Loucy (cell line): Measurements from ENCODE around the gene EPHA6.

Experiments used
- H2AFZ ChIP-seq: fragments of 200-600 bp; sonication (generic); 2 replicates; pipeline ENCODE4 v1.6.0; 2016; ENCODE audit warnings: antibody characterized with exemption, mild to moderate bottlenecking, low read length, moderate library complexity
- H3F3A ChIP-seq: fragments of 200-600 bp; 2 replicates; pipeline ENCODE4 v1.6.0; 2016; ENCODE audit warnings: antibody characterized with exemption, low read depth, mild to moderate bottlenecking
- H3K27me3 ChIP-seq: fragments of 200-600 bp; sonication (generic); 2 replicates; pipeline ENCODE4 v1.6.1; 2014; ENCODE audit warnings: low read length, mild to moderate bottlenecking; ENCODE audit not compliant: insufficient read depth, poor library complexity, severe bottlenecking
- H3K36me3 ChIP-seq: fragments of 200-600 bp; sonication (generic); 2 replicates; pipeline ENCODE4 v1.6.1; 2016; ENCODE audit warnings: low read length; ENCODE audit not compliant: insufficient read depth
- H3K4me1 ChIP-seq: fragments of 200-600 bp; sonication (generic); 2 replicates; pipeline ENCODE4 v1.5.1; 2014; ENCODE audit warnings: low read length, mild to moderate bottlenecking; ENCODE audit not compliant: insufficient read depth, poor library complexity, severe bottlenecking
- H3K4me2 ChIP-seq: fragments of 200-600 bp; sonication (generic); 2 replicates; pipeline ENCODE4 v1.6.0; 2014; ENCODE audit warnings: antibody characterized with exemption, low read length, low read depth, mild to moderate bottlenecking; ENCODE audit not compliant: poor library complexity, severe bottlenecking
- H3K4me3 ChIP-seq: fragments of 200-600 bp; sonication (generic); 2 replicates; pipeline ENCODE4 v1.5.1; 2014; ENCODE audit warnings: low read length, mild to moderate bottlenecking, mixed read lengths; ENCODE audit not compliant: poor library complexity, severe bottlenecking
- H3K79me2 ChIP-seq: fragments of 200-600 bp; sonication (generic); 2 replicates; pipeline ENCODE4 v1.6.1; 2014; ENCODE audit warnings: low read length; ENCODE audit not compliant: insufficient read depth
- H3K9ac ChIP-seq: fragments of 200-600 bp; sonication (generic); 2 replicates; pipeline ENCODE4 v1.6.0; 2014; ENCODE audit warnings: mild to moderate bottlenecking, low read depth, low read length, moderate library complexity; ENCODE audit not compliant: poor library complexity, severe bottlenecking
- H3K9me2 ChIP-seq: fragments of 200-600 bp; sonication (generic); replicated peaks from 2 replicates; pipeline ENCODE4 v1.6.1; 2016; ENCODE audit warnings: low read depth, low read length, mixed read lengths
- H3K9me3 ChIP-seq: fragments of 200-600 bp; sonication (generic); 2 replicates; pipeline ENCODE4 v1.6.1; 2014; ENCODE audit warnings: mild to moderate bottlenecking, antibody characterized with exemption, low read length, low read depth; ENCODE audit not compliant: insufficient read depth
- H4K20me1 ChIP-seq: fragments of 200-600 bp; sonication (generic); 2 replicates; pipeline ENCODE4 v1.6.0; 2014; ENCODE audit warnings: antibody characterized with exemption, low read length, mild to moderate bottlenecking; ENCODE audit not compliant: insufficient read depth, poor library complexity, severe bottlenecking
- EZH2phosphoT487 ChIP-seq: fragments of 200-600 bp; IDR thresholded peaks from 2 replicates; pipeline ENCODE4 v1.6.1; 2018; ENCODE audit warnings: antibody characterized with exemption, mild to moderate bottlenecking, moderate library complexity, borderline replicate concordance
- TF ChIP-seq, protein P1 (sequence below): fragments of 200-600 bp; sonication (generic); conservative IDR thresholded peaks from 2 replicates; pipeline ENCODE4 v1.5.1; 2014; ENCODE audit warnings: mild to moderate bottlenecking, antibody characterized with exemption, low read length

EPHA6 gene

DNA sequence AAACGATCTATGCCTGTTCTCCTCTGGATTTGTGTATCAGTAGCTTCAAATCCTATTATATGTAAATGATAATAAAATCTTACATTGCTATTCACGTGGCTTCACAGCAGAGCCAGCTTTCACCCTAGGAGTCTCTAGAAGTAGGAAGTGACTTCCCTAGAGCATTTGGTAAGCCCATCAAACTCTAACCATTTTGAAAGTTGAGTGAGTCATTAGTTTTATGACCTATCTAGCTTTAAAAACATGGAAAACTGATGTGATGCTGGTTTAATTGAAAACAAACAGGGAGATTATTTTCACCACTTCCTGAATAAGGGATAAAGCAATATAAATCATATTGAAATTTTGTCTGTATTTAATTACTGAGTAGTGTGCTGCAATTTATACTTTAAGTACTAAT is 275.2 kb downstream of the EPHA6 start:
- Histone ChIP-seq H3K9me2 (no peaks in the 10 kb centered on the region), H3K9ac (no peak overlapping the region), H3F3A (no peaks in the 10 kb centered on the region), H2AFZ (no peak overlapping the region), H4K20me1 (no peaks in the 10 kb centered on the region), H3K79me2 (no peaks in the 10 kb centered on the region), H3K9me3 (no peaks in the 10 kb centered on the region), H3K27me3 (no peaks in the 10 kb centered on the region), H3K36me3 (no peaks in the 10 kb centered on the region), H3K4me2 (no peak overlapping the region), H3K4me1 (no peaks in the 10 kb centered on the region), H3K4me3 (no peak overlapping the region)
- no peak for TF ChIP-seq EZH2phosphoT487
- TF ChIP-seq, protein P1, sequence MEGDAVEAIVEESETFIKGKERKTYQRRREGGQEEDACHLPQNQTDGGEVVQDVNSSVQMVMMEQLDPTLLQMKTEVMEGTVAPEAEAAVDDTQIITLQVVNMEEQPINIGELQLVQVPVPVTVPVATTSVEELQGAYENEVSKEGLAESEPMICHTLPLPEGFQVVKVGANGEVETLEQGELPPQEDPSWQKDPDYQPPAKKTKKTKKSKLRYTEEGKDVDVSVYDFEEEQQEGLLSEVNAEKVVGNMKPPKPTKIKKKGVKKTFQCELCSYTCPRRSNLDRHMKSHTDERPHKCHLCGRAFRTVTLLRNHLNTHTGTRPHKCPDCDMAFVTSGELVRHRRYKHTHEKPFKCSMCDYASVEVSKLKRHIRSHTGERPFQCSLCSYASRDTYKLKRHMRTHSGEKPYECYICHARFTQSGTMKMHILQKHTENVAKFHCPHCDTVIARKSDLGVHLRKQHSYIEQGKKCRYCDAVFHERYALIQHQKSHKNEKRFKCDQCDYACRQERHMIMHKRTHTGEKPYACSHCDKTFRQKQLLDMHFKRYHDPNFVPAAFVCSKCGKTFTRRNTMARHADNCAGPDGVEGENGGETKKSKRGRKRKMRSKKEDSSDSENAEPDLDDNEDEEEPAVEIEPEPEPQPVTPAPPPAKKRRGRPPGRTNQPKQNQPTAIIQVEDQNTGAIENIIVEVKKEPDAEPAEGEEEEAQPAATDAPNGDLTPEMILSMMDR: no peak

DNA sequence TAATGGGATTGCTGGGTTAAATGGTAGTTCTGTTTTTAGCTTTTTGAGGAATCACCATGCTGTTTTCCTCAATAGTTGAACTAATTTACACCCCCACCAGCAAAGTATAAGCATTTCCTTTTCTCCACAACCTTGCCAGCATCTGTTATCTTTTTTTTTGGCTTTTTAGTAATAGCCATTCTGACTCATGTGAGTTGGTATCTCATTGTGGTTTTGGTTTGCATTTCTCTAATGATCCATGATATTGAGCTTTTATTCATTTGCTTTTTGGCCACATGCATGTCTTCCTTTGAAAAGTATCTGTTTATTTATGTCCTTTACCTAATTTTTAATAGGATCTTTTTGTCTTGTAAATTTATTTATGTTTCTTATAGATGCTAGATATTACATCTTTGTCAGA is 288.2 kb downstream of the EPHA6 start:
- no peaks in the 10 kb centered on the region for H3K9me3 ChIP-seq
- H3K27me3 ChIP-seq: no peaks in the 10 kb centered on the region
- no peak for TF ChIP-seq EZH2phosphoT487
- TF ChIP-seq, protein P1: no peak
- no peaks in the 10 kb centered on the region for H3K9me2 ChIP-seq
- H3K79me2 ChIP-seq: no peaks in the 10 kb centered on the region
- no peaks in the 10 kb centered on the region for H3K36me3 ChIP-seq
- H3K4me1 ChIP-seq: no peaks in the 10 kb centered on the region
- H3F3A ChIP-seq: no peaks in the 10 kb centered on the region
- no peak overlapping the region for H3K9ac ChIP-seq
- H4K20me1 ChIP-seq: no peaks in the 10 kb centered on the region
- H3K4me3 ChIP-seq: no peak overlapping the region
- H3K4me2 ChIP-seq: no peak overlapping the region
- H2AFZ ChIP-seq: no peak overlapping the region

DNA sequence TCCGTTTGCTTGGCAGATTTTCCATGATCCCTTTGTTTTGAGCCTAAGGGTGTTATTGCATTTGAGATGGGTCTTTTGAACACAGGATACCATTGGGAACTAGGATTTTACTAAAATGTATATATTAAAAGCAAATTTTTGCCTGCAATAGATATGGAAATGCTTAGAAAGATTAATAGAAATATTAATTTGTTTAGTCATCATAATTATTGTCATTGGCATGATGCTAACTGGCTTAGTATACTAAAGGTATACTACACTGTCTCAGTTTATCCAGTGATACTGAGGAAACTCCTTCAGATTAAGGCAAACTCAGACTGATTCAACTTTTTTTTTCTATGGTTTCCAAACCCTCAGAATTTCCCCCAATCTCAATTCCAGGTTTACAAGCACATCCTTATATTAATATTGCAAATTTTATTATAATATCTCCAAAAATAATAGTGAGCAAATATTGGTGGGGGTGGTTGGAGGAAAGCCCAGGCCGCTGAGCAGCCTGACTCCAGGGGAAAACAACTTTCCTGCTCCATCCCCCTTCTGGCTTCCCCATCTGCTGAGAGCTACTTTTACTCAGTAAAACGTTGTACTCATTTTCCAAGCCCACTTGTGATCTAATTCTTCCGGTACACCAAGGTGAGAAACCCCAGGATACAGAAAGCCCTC is 291.7 kb downstream of the EPHA6 start:
- Histone ChIP-seq H3K4me3 (no peak overlapping the region), H3K79me2 (no peaks in the 10 kb centered on the region), H3F3A (no peaks in the 10 kb centered on the region), H4K20me1 (no peaks in the 10 kb centered on the region), H3K9ac (no peak overlapping the region), H3K4me1 (no peaks in the 10 kb centered on the region), H3K27me3 (no peaks in the 10 kb centered on the region), H3K9me3 (no peaks in the 10 kb centered on the region), H3K9me2 (no peaks in the 10 kb centered on the region), H3K4me2 (no peak overlapping the region), H2AFZ (no peak overlapping the region), H3K36me3 (no peaks in the 10 kb centered on the region)
- TF ChIP-seq EZH2phosphoT487: no peak
- TF ChIP-seq, protein P1: no peak
